Stimulated activated CD4-positive, alpha-beta T cell treated with anti-CD3 and anti-CD28 coated beads, Interleukin-2, amount 100 ng/mL, for 48 hours (primary cell): ENCODE data around the gene CD27.
A peak's percentile ranks its signal among the peaks of the same experiment; 100 is the strongest.
"Not testable (repeated sequence)": the region's sequence is repeated elsewhere in the genome, so short reads cannot be mapped to it uniquely, and the experiment has no call there.

ENCODE experiments used
- DNase-seq, 2 donors: peaks; one replicate each; pipeline ENCODE4 v3.0.0-alpha.2; 2020

The CD27 gene

DNA sequence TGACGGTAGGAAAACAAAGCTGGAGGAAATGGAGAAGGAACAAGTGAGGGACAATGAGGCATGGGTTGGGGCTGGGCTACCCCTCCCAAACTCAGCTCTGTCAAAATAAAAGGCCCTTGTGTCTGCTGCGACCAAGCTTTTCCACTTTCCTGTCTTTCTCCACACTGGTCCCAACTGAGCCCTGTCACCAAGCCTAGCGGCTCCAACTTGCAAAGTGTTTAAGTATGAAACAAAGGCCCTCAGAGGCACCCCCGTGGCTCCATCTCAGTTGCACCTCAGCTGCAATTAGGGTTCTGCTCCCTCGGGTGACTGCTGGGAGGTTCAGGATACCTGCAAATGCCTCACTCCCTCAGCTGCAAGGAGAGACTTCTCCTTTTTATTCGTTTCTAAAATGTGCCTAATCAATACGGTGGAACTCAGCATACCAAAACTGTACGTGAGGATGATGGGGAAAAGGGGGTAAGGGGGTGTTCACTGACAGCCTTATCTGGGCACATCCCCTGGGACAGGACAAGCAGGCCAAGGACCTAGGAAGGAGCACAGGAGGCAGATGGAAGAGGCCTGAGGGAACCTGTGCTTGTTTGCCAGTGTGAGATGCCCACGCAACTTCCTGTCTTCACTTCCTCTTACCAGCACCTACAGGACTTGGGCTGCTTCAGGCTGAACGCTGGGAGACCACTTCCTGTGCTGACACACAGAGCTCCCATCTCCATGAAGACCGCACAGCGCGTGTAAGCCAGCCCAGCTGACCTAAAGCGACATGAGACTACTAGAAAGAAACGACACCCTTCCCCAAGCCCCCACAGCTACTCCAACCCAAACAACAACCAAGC, 16.9 kb downstream of the CD27 start:
- peak; percentile 68 to 69 for DNase-seq

DNA sequence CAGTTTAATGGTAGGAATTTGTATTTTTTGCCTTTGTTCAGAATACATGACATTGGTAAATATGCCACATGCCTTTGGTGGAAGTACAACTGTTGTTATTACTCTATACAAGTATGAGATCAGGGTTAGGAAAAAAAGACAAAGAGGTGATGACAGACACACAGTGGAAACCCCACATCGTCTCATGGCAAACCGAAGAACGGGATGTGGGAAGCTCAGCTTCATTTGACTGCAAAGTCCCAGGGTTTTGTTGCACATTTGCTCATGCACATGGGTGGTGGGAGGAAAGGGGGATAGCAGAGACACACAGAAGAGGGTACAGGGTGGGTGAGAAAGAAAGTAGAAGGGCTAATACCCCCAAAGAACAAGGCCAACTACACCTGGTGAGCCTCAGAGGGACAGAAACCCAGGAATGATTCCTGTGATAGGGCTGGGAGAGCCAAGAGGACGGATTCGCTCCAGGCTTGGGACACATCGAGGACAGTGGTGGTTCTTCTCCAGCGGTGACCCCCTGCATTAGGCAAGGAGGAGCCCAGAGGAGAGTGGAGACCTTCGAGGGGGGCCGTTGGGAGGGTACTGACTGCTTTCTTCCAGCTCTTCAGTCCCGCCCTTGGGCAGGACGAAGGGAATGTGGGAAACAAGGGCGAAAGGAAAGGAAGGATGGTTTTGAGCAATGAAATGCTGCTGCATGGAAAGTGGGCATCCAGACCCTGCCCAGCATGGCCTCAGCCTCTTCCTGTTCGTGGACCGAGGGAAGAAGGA, 17.7 kb downstream of the CD27 start:
- no peak for DNase-seq

GRCh38 chr12:6463216-6463615, 18.5 kb downstream of the CD27 start:
- DNase-seq: no peak

DNA sequence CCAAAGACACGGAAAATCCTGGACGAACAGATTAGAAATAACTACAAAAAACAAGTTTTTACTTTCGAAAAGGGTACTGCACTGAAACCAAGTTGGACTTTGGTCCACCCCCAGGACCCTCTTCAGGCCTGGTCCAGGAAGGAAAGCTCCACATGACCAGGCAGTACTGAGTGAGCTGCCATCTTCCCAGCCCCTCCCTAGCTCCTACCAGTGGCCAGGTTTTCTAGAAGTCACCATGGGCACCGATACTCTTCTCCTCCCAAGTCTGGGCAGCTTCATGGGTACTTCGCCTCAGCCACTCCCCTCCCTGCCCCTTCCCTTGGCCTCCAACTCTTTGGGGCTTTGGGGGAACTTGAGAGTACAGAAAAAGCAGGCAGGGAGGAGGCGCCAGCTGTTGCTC, 19.1 kb downstream of the CD27 start:
- DNase-seq: no peak

DNA sequence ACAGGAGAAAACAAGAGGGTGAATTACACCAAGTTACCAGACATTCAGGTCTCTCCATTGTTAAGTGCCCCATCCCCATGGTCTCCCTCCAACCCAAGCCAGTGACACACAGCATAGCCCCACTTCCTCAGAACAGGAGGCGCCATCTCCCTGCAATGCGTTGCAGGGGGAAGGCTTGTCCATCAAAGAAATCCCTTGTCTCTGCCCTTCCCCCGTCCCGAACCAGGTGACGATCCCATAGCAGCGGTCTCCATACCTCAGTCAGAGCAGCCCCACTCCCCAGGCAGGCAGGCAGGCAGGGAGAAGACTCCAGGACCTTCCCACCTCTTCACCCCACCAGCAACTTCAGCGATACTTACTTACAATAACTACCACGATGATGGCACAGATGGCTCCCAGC, 19.8 kb downstream of the CD27 start:
- no peak for DNase-seq

DNA sequence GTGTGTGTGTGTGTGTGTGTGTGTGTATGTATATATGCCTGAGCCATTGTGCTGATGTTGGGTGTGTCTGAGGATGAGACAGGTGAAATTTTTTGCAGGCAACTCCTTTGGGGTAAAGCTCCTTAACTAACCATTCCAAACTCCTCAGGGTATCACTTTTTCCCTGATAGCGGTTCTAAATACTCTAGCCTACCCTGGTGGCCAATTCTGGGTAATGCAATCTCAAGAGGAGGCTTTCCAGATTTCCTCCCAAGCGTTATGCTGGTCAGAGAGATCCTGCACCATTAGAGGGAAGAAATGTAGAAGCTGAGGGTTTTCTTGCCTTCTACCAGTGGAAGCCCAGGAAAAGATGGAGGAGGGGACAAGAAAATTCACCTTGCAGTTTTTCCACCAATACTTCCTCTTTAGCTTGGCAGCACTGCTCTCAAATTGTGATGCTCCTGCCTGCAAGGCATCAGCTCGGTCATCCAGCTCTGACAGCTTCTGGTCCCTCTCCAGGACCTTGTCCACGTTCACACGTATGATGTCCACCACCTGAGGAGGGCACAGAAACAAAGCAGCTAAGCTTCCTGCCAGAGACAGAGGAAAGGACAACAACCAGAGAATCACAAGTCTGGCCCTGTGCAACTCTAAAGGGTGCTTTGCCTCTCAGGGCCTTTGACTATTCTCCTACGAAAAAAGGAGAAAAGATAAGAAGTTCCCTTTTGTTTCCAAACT, 20.9 kb downstream of the CD27 start:
- DNase-seq: no peak

DNA sequence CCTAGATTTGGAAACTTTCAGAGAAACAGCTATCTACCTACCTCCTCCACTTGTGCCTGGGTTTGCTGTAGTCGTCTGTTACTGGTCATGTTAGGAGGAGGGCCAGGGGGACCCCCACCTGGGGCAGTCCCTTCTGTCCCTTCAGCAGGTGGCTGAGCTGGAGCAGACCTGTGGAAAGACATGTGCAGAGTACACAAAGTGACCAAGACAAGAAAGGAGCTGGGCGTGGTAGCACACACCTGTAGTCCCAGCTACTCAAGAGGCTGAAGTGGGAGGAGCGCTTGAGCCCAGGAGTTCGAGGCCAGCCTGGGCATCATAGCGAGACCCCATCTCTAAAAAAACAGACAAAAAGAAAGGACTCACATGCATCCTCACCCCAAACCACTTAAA, 21.4 kb downstream of the CD27 start:
- no peak for DNase-seq

DNA sequence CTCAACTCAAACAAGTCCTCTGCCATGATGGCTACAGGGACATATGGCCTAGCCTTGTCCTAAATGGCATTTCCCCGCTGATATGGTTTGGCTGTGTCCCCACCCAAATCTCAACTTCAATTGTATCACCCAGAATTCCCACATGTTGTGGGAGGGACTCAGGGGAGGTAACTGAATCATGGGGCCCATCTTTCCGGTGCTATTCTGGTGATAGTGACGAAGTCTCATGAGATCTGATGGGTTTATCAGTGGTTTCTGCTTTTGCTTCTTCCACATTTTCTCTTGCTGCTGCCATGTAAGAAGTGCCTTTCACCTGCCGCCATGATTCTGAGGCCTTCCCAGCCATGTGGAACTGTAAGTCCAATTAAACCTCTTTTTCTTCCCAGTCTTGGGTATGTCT, 22.0 kb downstream of the CD27 start:
- DNase-seq: not testable (repeated sequence)

- not testable (repeated sequence) for DNase-seq
Measured at GRCh38 chr12:6467571-6468282, 23.0 kb downstream of the CD27 start.

DNA sequence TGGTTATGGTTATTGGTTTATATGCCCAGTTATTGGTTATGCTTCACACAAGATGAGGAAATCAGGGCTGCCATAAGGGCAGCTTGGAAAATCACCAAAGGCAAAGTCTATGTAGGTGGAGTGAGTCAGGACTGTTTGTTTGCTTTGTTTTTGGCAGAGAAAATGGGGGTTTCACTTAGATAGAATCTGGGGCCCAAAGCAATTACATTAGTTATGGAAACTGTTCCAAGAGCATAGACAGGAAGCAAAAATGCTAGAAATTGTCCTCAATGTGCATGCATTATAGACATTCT, 23.5 kb downstream of the CD27 start:
- no peak for DNase-seq

GRCh38 chr12:6469092-6469491, 24.3 kb downstream of the CD27 start:
- DNase-seq: no peak

DNA sequence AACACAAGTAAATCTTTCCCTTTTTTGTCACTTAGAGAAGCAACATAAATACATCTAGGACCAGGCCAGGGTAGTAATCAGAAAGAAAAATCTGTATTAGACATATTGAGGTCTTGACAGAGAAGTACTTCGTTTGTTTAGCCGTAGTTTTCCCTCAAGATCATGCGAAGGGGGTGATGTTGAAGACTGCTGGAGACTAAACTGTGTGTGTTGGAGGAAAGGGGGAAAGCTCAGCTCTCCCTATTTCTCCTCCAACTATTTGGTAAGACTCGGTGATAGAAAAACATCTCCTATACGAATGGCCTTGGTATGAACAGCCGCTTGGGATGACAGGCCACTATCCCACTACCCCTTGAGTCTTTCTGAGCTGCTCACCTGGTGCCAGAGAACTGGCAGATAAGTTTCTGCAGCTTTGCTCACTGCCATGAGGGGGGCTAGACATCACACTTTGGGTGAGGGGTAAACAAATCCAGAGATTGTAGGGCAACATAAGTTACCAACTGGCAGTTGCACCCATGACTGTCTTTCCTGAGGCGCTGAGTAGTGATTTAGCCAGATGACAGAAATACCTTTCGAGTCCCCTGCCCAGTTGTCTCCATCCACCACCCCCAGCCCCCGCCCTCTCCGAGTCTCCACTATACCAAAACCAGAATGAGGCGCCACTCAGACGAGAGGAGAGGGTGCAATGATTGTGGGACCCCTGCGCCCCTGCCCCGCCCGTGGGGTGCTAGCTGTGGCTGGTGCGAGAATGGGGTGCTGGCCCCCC, 25.0 kb downstream of the CD27 start:
- DNase-seq: no peak

DNA sequence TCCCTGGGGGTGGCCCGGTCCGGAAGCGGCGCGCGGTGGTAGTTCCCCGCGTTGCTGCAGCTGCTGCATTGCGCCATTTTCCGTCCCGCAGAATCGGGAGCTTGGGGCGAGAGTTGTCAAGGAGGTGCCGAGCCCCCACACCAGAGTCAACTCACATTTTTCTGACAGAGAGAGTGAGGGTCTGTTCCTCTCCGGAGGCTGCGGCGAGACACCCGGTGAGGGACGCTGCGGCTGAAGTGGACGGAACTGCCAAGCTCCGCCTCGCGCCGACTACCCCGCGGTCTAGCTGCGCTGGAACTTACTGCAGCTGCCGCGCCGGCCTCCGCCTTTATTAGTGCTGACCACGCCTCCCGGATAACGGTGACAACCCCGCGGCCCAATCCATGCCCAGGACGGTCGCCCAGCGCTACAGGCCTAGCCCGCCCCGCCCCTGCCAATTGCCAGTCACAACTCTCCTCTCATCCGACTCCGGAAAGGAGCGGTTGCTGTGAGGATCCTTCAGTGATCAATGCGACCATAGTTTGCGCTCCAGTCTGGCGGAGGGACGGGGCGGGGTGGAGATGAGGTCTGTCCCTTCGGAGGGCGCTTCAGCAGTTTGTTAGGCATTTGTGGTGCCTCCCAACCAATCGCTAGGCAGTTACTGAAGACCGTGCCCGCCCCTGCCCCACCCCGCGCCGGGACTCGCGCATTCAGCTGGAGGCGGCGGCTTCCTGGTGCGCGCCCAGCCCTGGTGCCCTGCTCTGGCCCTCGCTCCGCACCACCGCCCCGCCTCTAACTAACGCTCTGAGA, 25.8 kb downstream of the CD27 start, which contains the start of gene VAMP1:
VAMP1 (minus strand) TSS at position 303 of the 789 bp plus-strand sequence; CDS start at position 157, 146 bp downstream.
- DNase-seq: peak; percentile 97

DNA sequence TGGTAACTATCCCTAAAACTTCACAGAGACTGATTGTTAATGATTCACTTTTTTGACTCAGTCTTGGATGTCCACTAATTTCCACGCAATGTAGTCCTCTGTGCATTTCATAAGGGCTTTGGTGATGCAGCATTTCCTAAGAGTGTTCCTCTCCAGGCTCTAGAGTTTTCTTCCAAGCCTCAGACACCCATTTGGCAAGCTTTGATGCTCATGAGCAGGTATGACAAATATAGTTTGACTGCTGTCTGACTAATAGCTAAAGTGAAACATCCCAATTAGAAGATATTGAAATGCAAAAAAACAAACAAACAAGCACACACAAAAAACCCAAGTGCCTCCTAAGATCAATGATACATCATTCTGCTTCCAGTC, 27.2 kb downstream of the CD27 start:
- no peak for DNase-seq

DNA sequence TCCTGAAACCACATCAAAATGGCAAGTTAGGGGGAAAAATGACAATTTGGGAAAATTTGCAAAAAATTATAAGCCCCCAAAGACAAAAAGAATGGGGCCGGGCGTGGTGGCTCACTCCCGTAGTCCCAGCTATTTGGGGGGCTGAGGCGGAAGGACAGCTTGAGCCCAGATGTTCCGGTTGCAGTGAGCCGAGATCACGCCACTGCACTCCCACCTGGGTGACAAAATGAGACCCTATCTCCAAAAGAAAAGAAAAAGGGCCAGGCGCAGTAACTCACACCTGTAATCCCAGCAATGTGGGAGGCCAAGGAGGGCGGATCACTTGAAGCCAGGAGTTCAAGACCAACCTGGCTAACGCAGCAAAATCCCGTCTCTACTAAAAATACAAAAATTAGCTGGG, 27.7 kb downstream of the CD27 start:
- no peak for DNase-seq

GRCh38 chr12:6475233-6475975, 30.6 kb downstream of the CD27 start:
- not testable (repeated sequence) for DNase-seq

- DNase-seq: no peak
Measured at GRCh38 chr12:6476489-6476888, 31.7 kb downstream of the CD27 start.

GRCh38 chr12:6477601-6478377, 33.0 kb downstream of the CD27 start:
- DNase-seq: not testable (repeated sequence)

DNA sequence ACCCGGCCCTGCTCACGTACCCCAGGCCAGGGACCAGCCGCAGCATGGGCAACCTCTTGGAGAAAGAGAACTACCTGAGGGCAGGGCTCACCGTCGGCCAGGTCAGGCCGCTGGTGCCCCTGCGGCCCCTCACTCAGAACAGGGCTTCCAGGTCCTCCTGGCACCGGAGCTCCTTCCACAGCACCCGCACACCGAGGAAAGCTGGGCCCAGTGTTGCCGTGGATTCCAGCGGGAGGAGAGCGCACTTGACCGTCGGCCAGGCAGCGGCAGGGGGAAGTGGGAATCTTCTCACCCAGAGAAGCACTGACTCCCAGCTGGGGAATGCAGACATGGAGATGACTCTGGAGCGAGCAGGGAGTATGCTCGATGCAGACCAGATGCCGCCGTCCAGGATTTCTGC, 33.7 kb downstream of the CD27 start:
- no peak for DNase-seq

- no peak for DNase-seq
Measured at GRCh38 chr12:6488240-6488639, 43.5 kb downstream of the CD27 start.
